Measurements from ENCODE around the gene CRY1. TPM values are rescaled to one million over a fixed set of nuclear protein-coding genes. Genes with fewer than 3 reads are reported as not detected.

Gene CRY1
- total and polyA plus RNA-seq, 9 of the 15 experiments (the other 6 are each of a cell fraction or from before 2014, with no cell fraction given), result 8.7 to 33.3 (median 25.2) TPM

GRCh38 chr12:107107381-107107780 is 14.0 kb upstream of the CRY1 start (continued):
- no peak for TF ChIP-seq CUX1 (CRISPR knock-in tag; IDR thresholded peaks at IDR 0.05)
- TF ChIP-seq RCOR1 (IDR thresholded peaks at IDR 0.05; ENCODE audit: borderline replicate concordance in 1 of 2, low read depth in 2 of 2, low read length in 2 of 2), result peak in 1 of 2 experiments; percentile 34; a peak in 1 of 4 replicates

- Histone ChIP-seq H3K4me3 (no peak overlapping the region), H4K20me1 (replicated peaks; ENCODE audit: control insufficient read depth, insufficient read depth, low read length) (no peaks in the 10 kb centered on the region), H3K9ac (ENCODE audit: insufficient read depth in 1 of 2, low read depth in 2 of 2, low read length in 2 of 2) (no peak overlapping the region), H3K4me2 (ENCODE audit: insufficient read depth, low read length) (no peak overlapping the region), H3K27me3 (ENCODE audit: control insufficient read depth in 2 of 2, insufficient read depth in 2 of 2, low read length in 2 of 2) (no peaks in the 10 kb centered on the region), H3K36me3 (ENCODE audit: control insufficient read depth, insufficient read depth, low read length) (no peaks in the 10 kb centered on the region), H3K9me1 (ENCODE audit: control insufficient read depth, insufficient read depth, low read length) (no peaks in the 10 kb centered on the region), H3K27ac (ENCODE audit: extremely low read depth, low read depth, low read length) (no peak overlapping the region), H3K9me3 (replicated peaks; ENCODE audit: control insufficient read depth, insufficient read depth, low read depth, low read length) (no peaks in the 10 kb centered on the region), H2AFZ (ENCODE audit: low read depth, low read length) (no peak overlapping the region), H3K4me1 (replicated peaks in 1 of 2; ENCODE audit: control insufficient read depth in 2 of 2, insufficient read depth in 2 of 2, low read length in 2 of 2) (peaks cover 0 to 7% of the 10 kb centered on the region in 2 experiments; a peak in 3 of 5 replicates), H3K79me2 (ENCODE audit: control insufficient read depth, insufficient read depth, low read length) (no peaks in the 10 kb centered on the region)
- no TSS peak for BruUV-seq (replicated peaks)
- intact Hi-C loops (cut with micrococcal nuclease), result loop anchor here (10.0 kb wide), 1 partner anchor 882 kb away; no protein-coding TSS in a partner anchor
- FAIRE-seq, result no peak
- 2% methylated on average over 5 of the region's 5 CpGs for WGBS (ENCODE audit: insufficient coverage, low coverage, missing lambda C conversion rate)
- in situ Hi-C loops (cut with MboI), result no loop called here
- ChIA-PET POLR2A (interaction anchor here (0.7 to 1.4 kb wide), 4 partner anchors 8 to 491 kb away, joined by 3 read pairs; partner anchors contain the start of gene CRY1), CTCF (ENCODE audit: low intra/inter-chr PET ratio) (interaction anchor here (0.6 kb wide), 1 partner anchor 488 kb away, joined by 3 read pairs; no protein-coding TSS in a partner anchor)
- DNase-seq (ENCODE audit: extremely low read depth in 1 of 4, low spot score in 3 of 4), result no peak
- ATAC-seq, result no peak
- TF ChIP-seq HDAC2 (IDR thresholded peaks at IDR 0.05) (no peak), SAFB2 (IDR thresholded peaks at IDR 0.05; ENCODE audit: borderline replicate concordance, low read depth, low read length, severe bottlenecking) (no peak), C11orf30 (IDR thresholded peaks at IDR 0.05; ENCODE audit: low read depth) (no peak), USF1 (CRISPR knock-in tag; IDR thresholded peaks at IDR 0.05) (no peak), ZNF668 (CRISPR knock-in tag; IDR thresholded peaks at IDR 0.05) (no peak), NFRKB (IDR thresholded peaks at IDR 0.05; ENCODE audit: low read depth) (no peak), GTF2E2 (tag; IDR thresholded peaks at IDR 0.05) (no peak), CREB5 (CRISPR knock-in tag; IDR thresholded peaks at IDR 0.05) (no peak), MXI1 (IDR thresholded peaks at IDR 0.05; ENCODE audit: low read depth, low read length) (no peak)
Measured at GRCh38 chr12:107106241-107107025, 13.1 kb upstream of the CRY1 start.

Data from K562 (cell line).